Adrenal gland (tissue), 5 donors: Measurements from ENCODE around the gene MKNK1.

Experiments used
- POLR2A ChIP-seq, 2 donors: fragments of 450-650 bp; IDR thresholded peaks; one replicate each; pipeline ENCODE4 v1.6.1; 2017; ENCODE audit warnings: antibody characterized with exemption in 2 of 2, mild to moderate bottlenecking in 2 of 2, moderate library complexity in 1 of 2
- TF ChIP-seq, protein P1 (sequence below), 6 experiments: fragments of 450-650 bp in 4 of 6; fragments of 200-600 bp in 2 of 6; sonication (generic) in 1 of 6; IDR thresholded peaks; 1 replicate in 5 of 6; 2 replicates in 1 of 6; pipeline versions ENCODE4 v1.5.1 to v1.8.0; 2016 to 2021; ENCODE audit warnings: antibody characterized with exemption in 6 of 6, mild to moderate bottlenecking in 2 of 6, moderate library complexity in 1 of 6
- donor health status: DM: no; HTN: no; CAD: no.

DNA sequence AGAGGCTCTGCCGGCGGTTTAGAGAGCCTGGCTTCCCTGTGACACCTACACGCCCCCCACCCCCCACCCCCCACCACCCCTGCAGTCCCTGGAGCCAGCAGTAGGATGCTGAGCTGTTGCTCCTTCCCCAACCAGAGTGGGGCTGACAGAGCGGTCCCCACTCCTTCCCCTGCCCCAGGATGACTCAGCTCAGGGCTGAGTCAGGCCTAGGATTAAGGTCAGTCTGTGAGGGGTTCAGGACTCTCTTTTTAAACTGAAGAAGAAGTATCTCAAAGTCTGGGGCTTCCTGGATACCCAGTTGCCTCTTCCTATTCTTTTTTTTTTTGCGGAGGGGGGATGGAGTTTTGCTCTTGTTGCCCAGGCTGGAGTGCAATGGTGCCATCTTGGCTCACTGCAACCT, 95.3 kb downstream of the MKNK1 start:
- TF ChIP-seq, protein P1, sequence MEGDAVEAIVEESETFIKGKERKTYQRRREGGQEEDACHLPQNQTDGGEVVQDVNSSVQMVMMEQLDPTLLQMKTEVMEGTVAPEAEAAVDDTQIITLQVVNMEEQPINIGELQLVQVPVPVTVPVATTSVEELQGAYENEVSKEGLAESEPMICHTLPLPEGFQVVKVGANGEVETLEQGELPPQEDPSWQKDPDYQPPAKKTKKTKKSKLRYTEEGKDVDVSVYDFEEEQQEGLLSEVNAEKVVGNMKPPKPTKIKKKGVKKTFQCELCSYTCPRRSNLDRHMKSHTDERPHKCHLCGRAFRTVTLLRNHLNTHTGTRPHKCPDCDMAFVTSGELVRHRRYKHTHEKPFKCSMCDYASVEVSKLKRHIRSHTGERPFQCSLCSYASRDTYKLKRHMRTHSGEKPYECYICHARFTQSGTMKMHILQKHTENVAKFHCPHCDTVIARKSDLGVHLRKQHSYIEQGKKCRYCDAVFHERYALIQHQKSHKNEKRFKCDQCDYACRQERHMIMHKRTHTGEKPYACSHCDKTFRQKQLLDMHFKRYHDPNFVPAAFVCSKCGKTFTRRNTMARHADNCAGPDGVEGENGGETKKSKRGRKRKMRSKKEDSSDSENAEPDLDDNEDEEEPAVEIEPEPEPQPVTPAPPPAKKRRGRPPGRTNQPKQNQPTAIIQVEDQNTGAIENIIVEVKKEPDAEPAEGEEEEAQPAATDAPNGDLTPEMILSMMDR (IDR thresholded peaks at IDR 0.05) = no peak
- TF ChIP-seq POLR2A (IDR thresholded peaks at IDR 0.05) = no peak
